Activated gamma-delta T cell (primary cell): ENCODE results near the gene REEP5.

ENCODE experiments used
- DNase-seq: peaks from one replicate; lab custom pipeline; 2025; lab: John Stamatoyannopoulos, UW

Gene REEP5

GRCh38 chr5:112844489-112844888, 77.5 kb downstream of the REEP5 start:
- DNase-seq = no peak

GRCh38 chr5:112833971-112834370, 88.1 kb downstream of the REEP5 start:
- no peak for DNase-seq

DNA sequence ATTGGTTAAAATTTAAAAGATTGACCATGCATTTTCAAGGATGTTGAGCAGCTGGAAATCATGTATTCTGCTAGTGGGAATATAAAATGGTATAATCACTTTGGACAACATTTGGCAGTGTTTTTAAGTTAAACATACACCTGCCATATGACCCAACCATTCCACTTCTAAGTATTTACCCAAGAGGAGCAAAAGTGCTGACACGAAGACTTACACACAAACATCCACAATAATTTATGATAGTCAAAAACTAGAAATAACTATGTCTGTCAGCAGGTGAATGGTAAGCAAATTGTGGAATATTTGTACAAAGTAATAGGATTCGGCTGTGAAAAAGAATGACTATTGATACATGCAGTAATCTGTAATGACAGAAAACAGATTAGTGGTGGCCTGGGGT, 91.6 kb downstream of the REEP5 start:
- DNase-seq = no peak
